Hippocampal formation (tissue), 2 donors: ENCODE data around the gene SMC4.
"Not testable (repeated sequence)": the region's sequence is repeated elsewhere in the genome, so short reads cannot be mapped to it uniquely, and the experiment has no call there.

ENCODE experiments used
- DNase-seq, 2 donors: peaks; one replicate each; lab custom pipeline; 2025; lab: John Stamatoyannopoulos, UW

The SMC4 gene

GRCh38 chr3:160446522-160447056 is 47.1 kb downstream of the SMC4 start:
- no peak for DNase-seq

- no peak for DNase-seq
Measured at GRCh38 chr3:160447544-160447943, 48.1 kb downstream of the SMC4 start.

- peak in 1 of 2 donors; percentile 24 for DNase-seq
Measured at GRCh38 chr3:160448845-160449635, 49.6 kb downstream of the SMC4 start.

- DNase-seq, result peak; percentile 44 to 80
Measured at GRCh38 chr3:160449636-160450598, 50.5 kb downstream of the SMC4 start, which contains the start of gene TRIM59. TRIM59 (minus strand) TSS chr3:160449786; CDS start chr3:160439183, 10,603 bp downstream.

- DNase-seq, result no peak
Measured at GRCh38 chr3:160450846-160451245, 51.4 kb downstream of the SMC4 start.

GRCh38 chr3:160451602-160452001 is 52.2 kb downstream of the SMC4 start:
- no peak for DNase-seq

- DNase-seq, result not testable (repeated sequence)
Measured at GRCh38 chr3:160452251-160452650, 52.8 kb downstream of the SMC4 start.

- DNase-seq, result no peak
Measured at GRCh38 chr3:160454995-160455394, 55.5 kb downstream of the SMC4 start.

GRCh38 chr3:160455846-160456245 is 56.4 kb downstream of the SMC4 start:
- DNase-seq, result no peak

GRCh38 chr3:160458151-160458550 is 58.7 kb downstream of the SMC4 start:
- DNase-seq, result no peak

GRCh38 chr3:160459450-160459970 is 60.1 kb downstream of the SMC4 start:
- DNase-seq, result no peak

GRCh38 chr3:160460033-160460432 is 60.6 kb downstream of the SMC4 start:
- no peak for DNase-seq

GRCh38 chr3:160464321-160464720 is 64.9 kb downstream of the SMC4 start:
- peak; percentile 51 to 87 for DNase-seq

GRCh38 chr3:160464971-160465370 is 65.5 kb downstream of the SMC4 start:
- no peak for DNase-seq

- DNase-seq, result no peak
Measured at GRCh38 chr3:160470181-160470580, 70.7 kb downstream of the SMC4 start.

- DNase-seq, result no peak
Measured at GRCh38 chr3:160471892-160472291, 72.4 kb downstream of the SMC4 start.

GRCh38 chr3:160472344-160472743 is 72.9 kb downstream of the SMC4 start:
- DNase-seq, result no peak

GRCh38 chr3:160473221-160473620 is 73.8 kb downstream of the SMC4 start:
- no peak for DNase-seq

GRCh38 chr3:160473978-160474377 is 74.5 kb downstream of the SMC4 start:
- DNase-seq, result no peak

- no peak for DNase-seq
Measured at GRCh38 chr3:160474416-160474838, 75.0 kb downstream of the SMC4 start.

- no peak for DNase-seq
Measured at GRCh38 chr3:160475153-160475552, 75.7 kb downstream of the SMC4 start.

- DNase-seq, result no peak
Measured at GRCh38 chr3:160475884-160476283, 76.4 kb downstream of the SMC4 start.
